HepG2 (cell line): ENCODE results near the gene TPSB2. TPM values are rescaled to one million over a fixed set of nuclear protein-coding genes. Genes with fewer than 3 reads are reported as not detected.

ENCODE experiments used
- BHLHE40 ChIP-seq: IDR thresholded peaks from 2 replicates; pipeline ENCODE4 v1.6.1; 2011; ENCODE audit warnings: low read length, improper control_type of control experiment
- CREB1 ChIP-seq, 2 experiments: fragments of 450-650 bp in 1 of 2; IDR thresholded peaks; 2 replicates each; pipeline ENCODE4 v1.6.1; 2016 to 2017; ENCODE audit warnings: control low read depth in 1 of 2, mild to moderate bottlenecking in 1 of 2, missing compliant biosample characterization in 1 of 2, missing genetic modification characterization in 1 of 2
- MTF2 ChIP-seq: sonication (generic); formaldehyde crosslinking; IDR thresholded peaks from 2 replicates; pipeline ENCODE4 v1.5.0; 2020; ENCODE audit warnings: missing genetic modification reagents, borderline replicate concordance
- RNF2 ChIP-seq: fragments of 450-650 bp; conservative IDR thresholded peaks from 2 replicates; pipeline ENCODE4 v1.6.1; 2016; ENCODE audit warnings: low read depth
- TAF15 ChIP-seq: fragments of 200-400 bp; formaldehyde crosslinking; IDR thresholded peaks from one replicate; pipeline ENCODE4 v1.6.1; 2018; ENCODE audit warnings: mild to moderate bottlenecking, low read depth, low read length; ENCODE audit not compliant: poor library complexity, severe bottlenecking
- TBX2 ChIP-seq: sonication (generic); formaldehyde crosslinking; IDR thresholded peaks from 2 replicates; pipeline ENCODE4 v1.5.0; 2020; ENCODE audit warnings: missing genetic modification reagents, mild to moderate bottlenecking, borderline replicate concordance
- XRCC5 ChIP-seq: fragments of 200-400 bp; formaldehyde crosslinking; optimal IDR thresholded peaks from 2 replicates; pipeline ENCODE3; 2017; ENCODE audit warnings: mild to moderate bottlenecking, low read length
- ZFP36L2 ChIP-seq: sonication (generic); formaldehyde crosslinking; IDR thresholded peaks from 2 replicates; pipeline ENCODE4 v1.4.0; 2020; ENCODE audit warnings: missing genetic modification reagents
- ZNF768 ChIP-seq: sonication (generic); formaldehyde crosslinking; IDR thresholded peaks from 2 replicates; pipeline ENCODE4 v1.4.0; 2020; ENCODE audit warnings: missing genetic modification reagents
- polyA plus RNA-seq, 8 experiments: library from polyadenylated mRNA; depleted of rRNA in 3 of 8; stranded (reverse) in 7 of 8; unstranded in 1 of 8; fragments of >200 nt; fragmentation: Illumina TruSeq in 4 of 8; extraction: Trizol in 4 of 8; gene quantifications; 2 replicates each; pipeline versions ENCODE4 v1.2.1 to v1.2.3, GENCODE V29; 2011 to 2016; ENCODE audit warnings: low read depth in 4 of 8, missing spikeins in 1 of 8, mixed read lengths in 1 of 8; ENCODE audit not compliant: insufficient read depth in 1 of 8
- total RNA-seq, 5 experiments: library from RNA; depleted of rRNA; stranded (reverse); fragments of >200 nt; fragmentation: Illumina TruSeq; extraction: Trizol; gene quantifications; 2 replicates each; pipeline ENCODE4 v1.2.3, GENCODE V29; 2016; ENCODE audit warnings: low read depth in 1 of 5
- TF ChIP-seq, protein P1 (sequence below): IDR thresholded peaks from 2 replicates; pipeline ENCODE4 v1.6.1; 2018; ENCODE audit warnings: missing genetic modification reagents
- TF ChIP-seq, protein P2 (sequence below): sonication (generic); formaldehyde crosslinking; IDR thresholded peaks from 2 replicates; pipeline ENCODE4 v1.5.0; 2020; ENCODE audit warnings: missing genetic modification reagents, mild to moderate bottlenecking, borderline replicate concordance
- TF ChIP-seq, protein P3 (sequence below): sonication (generic); formaldehyde crosslinking; IDR thresholded peaks from 2 replicates; pipeline ENCODE4 v1.9.0; 2021; ENCODE audit warnings: missing genetic modification reagents, mild to moderate bottlenecking, borderline replicate concordance
- TF ChIP-seq, protein P4 (sequence below): sonication (generic); formaldehyde crosslinking; IDR thresholded peaks from 2 replicates; pipeline ENCODE4 v1.5.0; 2020; ENCODE audit warnings: missing genetic modification reagents
- TF ChIP-seq, protein P5 (sequence below): sonication (generic); formaldehyde crosslinking; IDR thresholded peaks from 2 replicates; pipeline ENCODE4 v1.5.1; 2020; ENCODE audit warnings: mild to moderate bottlenecking, missing genetic modification reagents, moderate library complexity
- TF ChIP-seq, protein P6 (sequence below): sonication (generic); formaldehyde crosslinking; IDR thresholded peaks from 2 replicates; pipeline ENCODE4 v1.4.0; 2020; ENCODE audit warnings: missing genetic modification reagents

TPSB2 gene
- total and polyA plus RNA-seq, 2 of the 13 experiments (the other 11 are each of a cell fraction or from before 2014, with no cell fraction given), result not detected

DNA sequence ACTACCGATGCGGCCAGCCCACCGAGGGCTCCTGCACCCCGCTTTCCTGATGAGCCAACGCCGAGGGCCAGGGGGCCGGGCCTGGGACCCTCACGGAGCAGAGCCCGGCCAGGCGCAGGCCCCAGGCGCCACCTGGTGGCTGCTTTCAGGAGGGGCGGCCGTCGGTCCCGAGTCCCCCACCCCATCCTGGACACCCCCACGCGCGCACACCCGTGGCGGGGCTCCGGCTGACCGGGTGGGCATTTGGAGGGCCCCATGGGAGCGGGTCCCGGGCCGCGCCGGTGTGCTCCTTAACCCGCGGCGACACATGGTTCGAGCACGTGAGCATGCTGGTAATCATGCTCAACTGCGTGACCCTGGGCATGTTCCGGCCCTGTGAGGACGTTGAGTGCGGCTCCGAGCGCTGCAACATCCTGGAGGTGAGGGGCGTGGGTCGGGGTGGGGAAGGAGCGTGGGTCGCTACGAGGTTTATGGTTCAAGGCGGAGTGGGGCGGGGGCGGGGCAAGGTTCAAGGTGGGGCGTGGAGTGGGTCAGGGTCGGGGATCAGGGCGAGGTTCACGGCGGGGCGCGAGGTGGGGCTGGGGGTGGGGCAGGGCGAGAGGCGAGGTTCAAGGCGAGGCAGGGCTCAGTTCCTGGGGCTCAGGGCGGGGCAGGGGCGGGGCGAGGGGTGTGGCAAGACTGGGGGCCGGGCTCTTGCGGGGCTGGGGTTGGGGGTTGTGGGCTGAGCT, 35.2 kb downstream of the TPSB2 start (continued):
- TF ChIP-seq ZNF768, result peak; percentile 34; the same call in 1 of the 2 replicates
- TF ChIP-seq, protein P1, sequence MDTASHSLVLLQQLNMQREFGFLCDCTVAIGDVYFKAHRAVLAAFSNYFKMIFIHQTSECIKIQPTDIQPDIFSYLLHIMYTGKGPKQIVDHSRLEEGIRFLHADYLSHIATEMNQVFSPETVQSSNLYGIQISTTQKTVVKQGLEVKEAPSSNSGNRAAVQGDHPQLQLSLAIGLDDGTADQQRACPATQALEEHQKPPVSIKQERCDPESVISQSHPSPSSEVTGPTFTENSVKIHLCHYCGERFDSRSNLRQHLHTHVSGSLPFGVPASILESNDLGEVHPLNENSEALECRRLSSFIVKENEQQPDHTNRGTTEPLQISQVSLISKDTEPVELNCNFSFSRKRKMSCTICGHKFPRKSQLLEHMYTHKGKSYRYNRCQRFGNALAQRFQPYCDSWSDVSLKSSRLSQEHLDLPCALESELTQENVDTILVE (CRISPR knock-in tag), result no peak
- TF ChIP-seq, protein P2, sequence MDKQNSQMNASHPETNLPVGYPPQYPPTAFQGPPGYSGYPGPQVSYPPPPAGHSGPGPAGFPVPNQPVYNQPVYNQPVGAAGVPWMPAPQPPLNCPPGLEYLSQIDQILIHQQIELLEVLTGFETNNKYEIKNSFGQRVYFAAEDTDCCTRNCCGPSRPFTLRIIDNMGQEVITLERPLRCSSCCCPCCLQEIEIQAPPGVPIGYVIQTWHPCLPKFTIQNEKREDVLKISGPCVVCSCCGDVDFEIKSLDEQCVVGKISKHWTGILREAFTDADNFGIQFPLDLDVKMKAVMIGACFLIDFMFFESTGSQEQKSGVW, result no peak
- no peak for TF ChIP-seq TBX2 (CRISPR knock-in tag)
- TF ChIP-seq XRCC5, result peak; percentile 48
- 0 out of 2 replicates have a peak, but pooled peaks have one; percentile 28 for TF ChIP-seq RNF2
- TF ChIP-seq, protein P3, sequence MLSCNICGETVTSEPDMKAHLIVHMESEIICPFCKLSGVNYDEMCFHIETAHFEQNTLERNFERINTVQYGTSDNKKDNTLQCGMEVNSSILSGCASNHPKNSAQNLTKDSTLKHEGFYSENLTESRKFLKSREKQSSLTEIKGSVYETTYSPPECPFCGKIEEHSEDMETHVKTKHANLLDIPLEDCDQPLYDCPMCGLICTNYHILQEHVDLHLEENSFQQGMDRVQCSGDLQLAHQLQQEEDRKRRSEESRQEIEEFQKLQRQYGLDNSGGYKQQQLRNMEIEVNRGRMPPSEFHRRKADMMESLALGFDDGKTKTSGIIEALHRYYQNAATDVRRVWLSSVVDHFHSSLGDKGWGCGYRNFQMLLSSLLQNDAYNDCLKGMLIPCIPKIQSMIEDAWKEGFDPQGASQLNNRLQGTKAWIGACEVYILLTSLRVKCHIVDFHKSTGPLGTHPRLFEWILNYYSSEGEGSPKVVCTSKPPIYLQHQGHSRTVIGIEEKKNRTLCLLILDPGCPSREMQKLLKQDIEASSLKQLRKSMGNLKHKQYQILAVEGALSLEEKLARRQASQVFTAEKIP (CRISPR knock-in tag), result no peak
- peak; percentile 33; the same call in 1 of the 2 replicates for TF ChIP-seq MTF2 (CRISPR knock-in tag)
- TF ChIP-seq ZFP36L2 (CRISPR knock-in tag), result no peak
- TF ChIP-seq CREB1 (IDR thresholded peaks at IDR 0.05), result no peak
- TF ChIP-seq CREB1 (CRISPR knock-in tag; IDR thresholded peaks at IDR 0.05), result no peak
- TF ChIP-seq, protein P4, sequence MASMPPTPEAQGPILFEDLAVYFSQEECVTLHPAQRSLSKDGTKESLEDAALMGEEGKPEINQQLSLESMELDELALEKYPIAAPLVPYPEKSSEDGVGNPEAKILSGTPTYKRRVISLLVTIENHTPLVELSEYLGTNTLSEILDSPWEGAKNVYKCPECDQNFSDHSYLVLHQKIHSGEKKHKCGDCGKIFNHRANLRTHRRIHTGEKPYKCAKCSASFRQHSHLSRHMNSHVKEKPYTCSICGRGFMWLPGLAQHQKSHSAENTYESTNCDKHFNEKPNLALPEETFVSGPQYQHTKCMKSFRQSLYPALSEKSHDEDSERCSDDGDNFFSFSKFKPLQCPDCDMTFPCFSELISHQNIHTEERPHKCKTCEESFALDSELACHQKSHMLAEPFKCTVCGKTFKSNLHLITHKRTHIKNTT, result no peak
- TF ChIP-seq, protein P5, sequence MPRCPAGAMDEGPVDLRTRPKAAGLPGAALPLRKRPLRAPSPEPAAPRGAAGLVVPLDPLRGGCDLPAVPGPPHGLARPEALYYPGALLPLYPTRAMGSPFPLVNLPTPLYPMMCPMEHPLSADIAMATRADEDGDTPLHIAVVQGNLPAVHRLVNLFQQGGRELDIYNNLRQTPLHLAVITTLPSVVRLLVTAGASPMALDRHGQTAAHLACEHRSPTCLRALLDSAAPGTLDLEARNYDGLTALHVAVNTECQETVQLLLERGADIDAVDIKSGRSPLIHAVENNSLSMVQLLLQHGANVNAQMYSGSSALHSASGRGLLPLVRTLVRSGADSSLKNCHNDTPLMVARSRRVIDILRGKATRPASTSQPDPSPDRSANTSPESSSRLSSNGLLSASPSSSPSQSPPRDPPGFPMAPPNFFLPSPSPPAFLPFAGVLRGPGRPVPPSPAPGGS (CRISPR knock-in tag), result peak; percentile 53; the same call in 1 of the 2 replicates
- TF ChIP-seq, protein P6, sequence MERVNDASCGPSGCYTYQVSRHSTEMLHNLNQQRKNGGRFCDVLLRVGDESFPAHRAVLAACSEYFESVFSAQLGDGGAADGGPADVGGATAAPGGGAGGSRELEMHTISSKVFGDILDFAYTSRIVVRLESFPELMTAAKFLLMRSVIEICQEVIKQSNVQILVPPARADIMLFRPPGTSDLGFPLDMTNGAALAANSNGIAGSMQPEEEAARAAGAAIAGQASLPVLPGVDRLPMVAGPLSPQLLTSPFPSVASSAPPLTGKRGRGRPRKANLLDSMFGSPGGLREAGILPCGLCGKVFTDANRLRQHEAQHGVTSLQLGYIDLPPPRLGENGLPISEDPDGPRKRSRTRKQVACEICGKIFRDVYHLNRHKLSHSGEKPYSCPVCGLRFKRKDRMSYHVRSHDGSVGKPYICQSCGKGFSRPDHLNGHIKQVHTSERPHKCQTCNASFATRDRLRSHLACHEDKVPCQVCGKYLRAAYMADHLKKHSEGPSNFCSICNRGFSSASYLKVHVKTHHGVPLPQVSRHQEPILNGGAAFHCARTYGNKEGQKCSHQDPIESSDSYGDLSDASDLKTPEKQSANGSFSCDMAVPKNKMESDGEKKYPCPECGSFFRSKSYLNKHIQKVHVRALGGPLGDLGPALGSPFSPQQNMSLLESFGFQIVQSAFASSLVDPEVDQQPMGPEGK (CRISPR knock-in tag), result peak; percentile 58
- peak; percentile 31 for TF ChIP-seq TAF15
- 0 out of 2 replicates have a peak, but pooled peaks have one; percentile 54 for TF ChIP-seq BHLHE40
